H1 (cell line): ENCODE results near the gene MGARP. TPM values are rescaled to one million over a fixed set of nuclear protein-coding genes. Genes with fewer than 3 reads are reported as not detected.

Source experiments
- CTCF ChIA-PET: fragments of 300-600 bp; sonication (Branson Sonifier 250); formaldehyde crosslinking; loops from one replicate; lab custom pipeline; 2021; ENCODE audit not compliant: partially characterized antibody; lab: Charles Lee
- POLR2A ChIA-PET: fragments of 300-600 bp; sonication (Branson Sonifier 250); formaldehyde crosslinking; loops from one replicate; lab custom pipeline; 2021; ENCODE audit warnings: inconsistent platforms; ENCODE audit not compliant: partially characterized antibody; lab: Charles Lee
- DNase-seq, 2 experiments: peaks; one replicate each; pipeline versions ENCODE4 v3.0.0 to v3.0.0-alpha.2; 2010 to 2022; ENCODE audit warnings: low spot score in 2 of 2, low read depth in 1 of 2, mixed read lengths in 1 of 2
- FAIRE-seq: peaks from 2 replicates; lab custom pipeline; 2011; peaks lifted over from hg19 to GRCh38; lab: Jason Lieb, UNC
- H2AFZ ChIP-seq: 2 replicates; pipeline ENCODE4 v1.8.1; 2012; ENCODE audit warnings: low read length, inconsistent platforms
- H2AK5ac ChIP-seq: 2 replicates; pipeline ENCODE4 v1.6.1; 2013; ENCODE audit warnings: low read depth, low read length
- H2BK120ac ChIP-seq: replicated peaks from 2 replicates; pipeline ENCODE3; 2013; ENCODE audit warnings: low read depth, low read length, inconsistent platforms
- H2BK12ac ChIP-seq: 2 replicates; pipeline ENCODE4 v1.6.1; 2013; ENCODE audit warnings: low read depth, low read length
- H2BK15ac ChIP-seq: 2 replicates; pipeline ENCODE4 v1.6.1; 2013; ENCODE audit warnings: low read length
- H2BK20ac ChIP-seq: 2 replicates; pipeline ENCODE4 v1.6.1; 2013; ENCODE audit warnings: low read length
- H2BK5ac ChIP-seq: 2 replicates; pipeline ENCODE4 v1.6.1; 2013; ENCODE audit warnings: low read depth, low read length
- H3K14ac ChIP-seq: 2 replicates; pipeline ENCODE4 v1.6.1; 2013; ENCODE audit warnings: inconsistent platforms; ENCODE audit not compliant: insufficient read length
- H3K18ac ChIP-seq: 2 replicates; pipeline ENCODE4 v1.6.1; 2013; ENCODE audit warnings: low read length; ENCODE audit errors: extremely low read depth
- H3K23ac ChIP-seq: 2 replicates; pipeline ENCODE4 v1.6.1; 2013; ENCODE audit warnings: inconsistent platforms; ENCODE audit not compliant: insufficient read length
- H3K23me2 ChIP-seq: 2 replicates; pipeline ENCODE4 v1.6.1; 2013; ENCODE audit warnings: low read depth, low read length
- H3K27ac ChIP-seq: 2 replicates; pipeline ENCODE4 v1.6.1; 2011; ENCODE audit warnings: low read depth, low read length, inconsistent platforms
- H3K27me3 ChIP-seq, 4 experiments: replicated peaks in 1 of 4; 1 replicate in 1 of 4; 2 replicates in 3 of 4; pipeline versions ENCODE4 v1.6.1 to v1.8.1; 2011 to 2013; ENCODE audit warnings: low read length in 3 of 4, mild to moderate bottlenecking in 3 of 4, inconsistent platforms in 2 of 4, mixed read lengths in 2 of 4, moderate library complexity in 1 of 4; ENCODE audit not compliant: control insufficient read depth in 3 of 4, insufficient read depth in 3 of 4; ENCODE audit errors: extremely low read depth in 1 of 4
- H3K36me3 ChIP-seq, 4 experiments: 2 replicates each; pipeline versions ENCODE4 v1.6.1 to v1.8.1; 2011 to 2013; ENCODE audit warnings: mild to moderate bottlenecking in 4 of 4, low read length in 3 of 4, moderate library complexity in 2 of 4, control low read depth in 1 of 4, inconsistent platforms in 1 of 4; ENCODE audit not compliant: insufficient read depth in 4 of 4, control insufficient read depth in 2 of 4
- H3K4ac ChIP-seq: replicated peaks from 2 replicates; pipeline ENCODE3; 2013; ENCODE audit warnings: low read length, low read depth, mixed read lengths, inconsistent platforms; ENCODE audit not compliant: insufficient read length
- H3K4me1 ChIP-seq, 4 experiments: replicated peaks in 1 of 4; 1 replicate in 1 of 4; 2 replicates in 3 of 4; pipeline versions ENCODE4 v1.6.1 to v1.8.1; 2011 to 2013; ENCODE audit warnings: low read length in 3 of 4, inconsistent platforms in 2 of 4, mixed read lengths in 1 of 4; ENCODE audit not compliant: insufficient read depth in 4 of 4, control insufficient read depth in 3 of 4
- H3K4me2 ChIP-seq, 2 experiments: 2 replicates each; pipeline versions ENCODE4 v1.6.1 to v1.8.1; 2011 to 2013; ENCODE audit warnings: low read depth in 2 of 2, low read length in 2 of 2, control low read depth in 1 of 2, inconsistent platforms in 1 of 2, mild to moderate bottlenecking in 1 of 2; ENCODE audit not compliant: insufficient read depth in 1 of 2
- H3K4me3 ChIP-seq, 4 experiments: fragments of 200-600, 300-600 bp in 1 of 4; sonication (generic), shearing (Covaris generic), sonication (Bioruptor Twin) in 1 of 4; 2 replicates each; pipeline versions ENCODE4 v1.5.1 to v1.8.1; 2011 to 2016; ENCODE audit warnings: low read length in 4 of 4, low read depth in 3 of 4, control low read depth in 2 of 4, inconsistent platforms in 2 of 4, mild to moderate bottlenecking in 2 of 4, mixed read lengths in 1 of 4, moderate library complexity in 1 of 4; ENCODE audit not compliant: insufficient read depth in 2 of 4; ENCODE audit errors: extremely low read depth in 1 of 4
- H3K56ac ChIP-seq: replicated peaks from 2 replicates; pipeline ENCODE3; 2013; ENCODE audit warnings: low read depth, mild to moderate bottlenecking, mixed read lengths, low read length, inconsistent platforms; ENCODE audit not compliant: insufficient read length
- H3K79me1 ChIP-seq: 2 replicates; pipeline ENCODE4 v1.6.1; 2013; ENCODE audit warnings: low read depth, low read length, control low read depth
- H3K79me2 ChIP-seq, 2 experiments: 2 replicates each; pipeline versions ENCODE4 v1.6.1 to v1.8.1; 2012 to 2013; ENCODE audit warnings: low read length in 2 of 2, mild to moderate bottlenecking in 2 of 2, inconsistent platforms in 1 of 2; ENCODE audit not compliant: insufficient read depth in 2 of 2, control insufficient read depth in 1 of 2
- H3K9ac ChIP-seq, 4 experiments: replicated peaks in 1 of 4; 1 replicate in 1 of 4; 2 replicates in 3 of 4; pipeline versions ENCODE4 v1.6.1 to v1.8.1; 2011 to 2013; ENCODE audit warnings: low read depth in 3 of 4, low read length in 3 of 4, control low read depth in 2 of 4, mild to moderate bottlenecking in 2 of 4, moderate library complexity in 2 of 4, inconsistent platforms in 1 of 4; ENCODE audit errors: extremely low read depth in 1 of 4
- H3K9me3 ChIP-seq, 2 experiments: 2 replicates each; pipeline versions ENCODE4 v1.6.1 to v1.8.1; 2012 to 2013; ENCODE audit warnings: mild to moderate bottlenecking in 2 of 2, moderate library complexity in 2 of 2, control low read depth in 1 of 2, inconsistent platforms in 1 of 2, low read depth in 1 of 2, low read length in 1 of 2, mixed read lengths in 1 of 2; ENCODE audit not compliant: insufficient read depth in 2 of 2
- H4K20me1 ChIP-seq, 2 experiments: replicated peaks in 1 of 2; 2 replicates each; pipeline versions ENCODE3 to v1.8.1; 2011 to 2013; ENCODE audit warnings: inconsistent platforms in 2 of 2, low read length in 2 of 2, mild to moderate bottlenecking in 1 of 2; ENCODE audit not compliant: insufficient read depth in 2 of 2, control insufficient read depth in 1 of 2
- H4K5ac ChIP-seq: 2 replicates; pipeline ENCODE4 v1.6.1; 2013; ENCODE audit warnings: low read length, low read depth, mixed read lengths, inconsistent platforms; ENCODE audit not compliant: insufficient read length
- H4K8ac ChIP-seq: 2 replicates; pipeline ENCODE4 v1.8.0; 2013; ENCODE audit warnings: mild to moderate bottlenecking, moderate library complexity, low read length, inconsistent platforms; ENCODE audit not compliant: insufficient read depth; ENCODE audit errors: extremely low read depth
- H4K91ac ChIP-seq: replicated peaks from 2 replicates; pipeline ENCODE3; 2013; ENCODE audit warnings: low read length, mixed read lengths, inconsistent platforms; ENCODE audit not compliant: insufficient read length
- HDAC6 ChIP-seq: IDR thresholded peaks from one replicate; pipeline ENCODE4 v1.7.1; 2012; ENCODE audit warnings: low read depth, mild to moderate bottlenecking, inconsistent platforms, low read length, moderate library complexity
- JUND ChIP-seq: IDR thresholded peaks from 2 replicates; pipeline ENCODE4 v1.6.1; 2011; ENCODE audit warnings: mild to moderate bottlenecking, improper control_type of control experiment, low read length
- KDM1A ChIP-seq: fragments of 200-600, 300-600 bp; sonication (generic); IDR thresholded peaks from 2 replicates; pipeline ENCODE4 v1.7.1; 2016; ENCODE audit warnings: mild to moderate bottlenecking, low read length, borderline replicate concordance
- MAFK ChIP-seq: IDR thresholded peaks from 2 replicates; pipeline ENCODE4 v1.6.1; 2012; ENCODE audit warnings: low read depth, mild to moderate bottlenecking, improper control_type of control experiment, low read length
- RBBP5 ChIP-seq: IDR thresholded peaks from 2 replicates; pipeline ENCODE4 v1.7.1; 2012; ENCODE audit warnings: low read depth, mild to moderate bottlenecking, inconsistent platforms, low read length, moderate library complexity, borderline replicate concordance
- WGBS, 2 experiments: shearing (Covaris generic) in 1 of 2; methylation state at CpG; one replicate each; pipeline versions ENCODE4 v1.1.6 to v1.1.7; 2013 to 2015; ENCODE audit warnings: low lambda C conversion rate in 2 of 2, mixed read lengths in 2 of 2, inconsistent platforms in 1 of 2, low coverage in 1 of 2, missing lambda C conversion rate in 1 of 2; ENCODE audit not compliant: insufficient replicate concordance in 2 of 2, insufficient coverage in 1 of 2, insufficient read length in 1 of 2; ENCODE audit errors: extremely low coverage in 1 of 2, missing lambda C conversion rate in 1 of 2; 5-methylcytosine and 5-hydroxymethylcytosine counted together
- polyA plus RNA-seq, 7 experiments: library from polyadenylated mRNA; depleted of rRNA in 3 of 7; stranded (reverse) in 5 of 7; unstranded in 2 of 7; fragments of >200 nt in 5 of 7; fragments of 200-250 nt in 2 of 7; gene quantifications; 1 replicate in 5 of 7; 2 replicates in 1 of 7; 4 replicates in 1 of 7; pipeline versions ENCODE4 v1.2.1 to v1.2.3, GENCODE V29; 2011 to 2013; ENCODE audit warnings: missing spikeins in 2 of 7, mixed read lengths in 2 of 7
- total RNA-seq: library from RNA; stranded (reverse); fragmentation: NEBNext Ultra II Directional; extraction: Animal tissue kit (Norgen Biotek cat#: 25700); gene quantifications from 2 replicates; pipeline ENCODE4 v1.2.1, GENCODE V29; 2021

MGARP gene
- total and polyA plus RNA-seq, 2 of the 8 experiments (the other 6 are each of a cell fraction or from before 2014, with no cell fraction given): 2.8 to 4.5 TPM

GRCh38 chr4:139234253-139234652, 45.8 kb downstream of the MGARP start:
- Histone ChIP-seq H2BK5ac (no peak overlapping the region), H2BK20ac (no peak overlapping the region), H2AFZ (no peak overlapping the region), H3K23ac (no peak overlapping the region), H3K56ac (no peak overlapping the region), H3K9ac (no peak overlapping the region), H3K27ac (no peak overlapping the region), H4K91ac (no peak overlapping the region), H3K9me3 (no peaks in the 10 kb centered on the region), H2BK120ac (no peak overlapping the region), H3K36me3 (no peaks in the 10 kb centered on the region), H3K14ac (no peak overlapping the region), H2BK15ac (no peak overlapping the region), H3K18ac (no peak overlapping the region), H3K4ac (no peak overlapping the region), H2AK5ac (no peak overlapping the region), H3K79me2 (no peaks in the 10 kb centered on the region), H2BK12ac (no peak overlapping the region), H3K79me1 (no peaks in the 10 kb centered on the region), H4K20me1 (no peaks in the 10 kb centered on the region), H3K23me2 (no peaks in the 10 kb centered on the region), H4K8ac (no peak overlapping the region), H4K5ac (no peak overlapping the region), H3K27me3 (no peaks in the 10 kb centered on the region), H3K4me3 (no peak overlapping the region), H3K4me1 (peaks cover 0 to 8% (median 2%) of the 10 kb centered on the region in 4 experiments; a peak in 3 of 7 replicates), H3K4me2 (no peak overlapping the region; a peak in 1 of 4 replicates)
- DNase-seq: no peak
- ChIA-PET POLR2A (interaction anchor here (1.2 to 1.5 kb wide), 2 partner anchors 56 to 68 kb away, joined by 3 to 4 read pairs; partner anchors contain the start of gene NDUFC1), CTCF (interaction anchor here (0.6 to 5.5 kb wide), 5 partner anchors 19 to 106 kb away, joined by 3 to 30 read pairs (median 3); no protein-coding TSS in a partner anchor)
- WGBS, 2 experiments: 68% methylated on average over 3 of the region's 3 CpGs; no CpG with 5 or more reads in 1 of the 2 experiments
- no peak for FAIRE-seq
- no peak for TF ChIP-seq JUND
- TF ChIP-seq RBBP5: no peak
- TF ChIP-seq MAFK: no peak
- no peak for TF ChIP-seq HDAC6
- TF ChIP-seq KDM1A: no peak
- TF ChIP-seq, all 59 proteins: peak for 0
